PFSK-1 (cell line): ENCODE data around the gene TNFAIP8L3. TPM values are rescaled to one million over a fixed set of nuclear protein-coding genes. Genes with fewer than 3 reads are reported as not detected.

Source experiments
- FOXP2 ChIP-seq: optimal IDR thresholded peaks from 2 replicates; pipeline ENCODE3; 2011; ENCODE audit warnings: borderline replicate concordance, control low read depth, inconsistent platforms; ENCODE audit not compliant: insufficient read depth; ENCODE audit errors: extremely low read length, extremely low read depth
- POLR2AphosphoS5 ChIP-seq: IDR thresholded peaks from 2 replicates; pipeline ENCODE4 v1.6.1; 2012; ENCODE audit warnings: low read depth, mild to moderate bottlenecking, control low read depth, low read length, moderate library complexity
- REST ChIP-seq, 2 experiments: IDR thresholded peaks; 2 replicates each; pipeline versions ENCODE4 v1.6.1 to v1.8.0; 2011 to 2012; ENCODE audit warnings: low read depth in 2 of 2, low read length in 2 of 2, control low read depth in 1 of 2, inconsistent platforms in 1 of 2, mild to moderate bottlenecking in 1 of 2, moderate library complexity in 1 of 2; ENCODE audit not compliant: insufficient read depth in 1 of 2
- SIN3A ChIP-seq: IDR thresholded peaks from 2 replicates; pipeline ENCODE4 v1.6.1; 2012; ENCODE audit warnings: mild to moderate bottlenecking, low read length, moderate library complexity, borderline replicate concordance; ENCODE audit not compliant: insufficient read depth
- TAF1 ChIP-seq: IDR thresholded peaks from 2 replicates; pipeline ENCODE4 v1.6.1; 2012; ENCODE audit warnings: low read length, control low read depth, borderline replicate concordance; ENCODE audit not compliant: insufficient read depth
- polyA plus RNA-seq: library from polyadenylated mRNA; unstranded; fragments of >200 nt; gene quantifications from one replicate; pipeline ENCODE4 v1.2.1, GENCODE V29; 2012; ENCODE audit warnings: low read depth, missing spikeins; ENCODE audit not compliant: insufficient read length

Gene TNFAIP8L3
- polyA plus RNA-seq: not detected

- TF ChIP-seq REST (IDR thresholded peaks at IDR 0.05; ENCODE audit: insufficient read depth in 1 of 2, low read depth in 2 of 2, low read length in 2 of 2): no peak
- no peak for TF ChIP-seq POLR2AphosphoS5
- no peak for TF ChIP-seq SIN3A
- TF ChIP-seq FOXP2: no peak
- TF ChIP-seq TAF1: no peak
These were observed at the start of gene TNFAIP8L3 for GRCh38 chr15:51094606-51095569. Gene TNFAIP8L3, minus strand, starts transcription at chr15:51094906. Its CDS starts 311 bp downstream, at chr15:51094595.

- TF ChIP-seq FOXP2 (no peak), TAF1 (no peak), POLR2AphosphoS5 (no peak), REST (IDR thresholded peaks at IDR 0.05; ENCODE audit: insufficient read depth in 1 of 2, low read depth in 2 of 2, low read length in 2 of 2) (no peak), SIN3A (no peak)
These were observed 49.4 kb upstream of the TNFAIP8L3 start for GRCh38 chr15:51144021-51144532.

GRCh38 chr15:51139091-51139490 lies 44.4 kb upstream of the TNFAIP8L3 start:
- no peak for TF ChIP-seq FOXP2
- TF ChIP-seq POLR2AphosphoS5: no peak
- no peak for TF ChIP-seq SIN3A
- TF ChIP-seq TAF1: no peak
- no peak for TF ChIP-seq REST (IDR thresholded peaks at IDR 0.05; ENCODE audit: insufficient read depth in 1 of 2, low read depth in 2 of 2, low read length in 2 of 2)

GRCh38 chr15:51137880-51138430 lies 43.2 kb upstream of the TNFAIP8L3 start:
- TF ChIP-seq TAF1: no peak
- TF ChIP-seq POLR2AphosphoS5: no peak
- TF ChIP-seq FOXP2: no peak
- TF ChIP-seq REST (IDR thresholded peaks at IDR 0.05; ENCODE audit: insufficient read depth in 1 of 2, low read depth in 2 of 2, low read length in 2 of 2): no peak
- TF ChIP-seq SIN3A: no peak
